Measurements from ENCODE around the gene C9orf85.
"Not testable (repeated sequence)": the region's sequence is repeated elsewhere in the genome, so short reads cannot be mapped to it uniquely, and the experiment has no call there.

The C9orf85 gene

GRCh38 chr9:71941998-71942567 is 30.6 kb downstream of the C9orf85 start:
- no peak overlapping the region for H3K4me3 ChIP-seq (ENCODE audit: low read depth, low read length)
- no peak for TF ChIP-seq CTCF (IDR thresholded peaks at IDR 0.05; ENCODE audit: low read depth, low read length)

- no peak overlapping the region for H3K4me3 ChIP-seq (ENCODE audit: low read depth, low read length)
- no peak for TF ChIP-seq CTCF (IDR thresholded peaks at IDR 0.05; ENCODE audit: low read depth, low read length)
These were observed 33.4 kb downstream of the C9orf85 start for GRCh38 chr9:71944754-71945375.

- H3K4me3 ChIP-seq (ENCODE audit: low read depth, low read length): not testable (repeated sequence)
These were observed 43.2 kb downstream of the C9orf85 start for GRCh38 chr9:71954652-71955051.

GRCh38 chr9:71955300-71955915 is 44.0 kb downstream of the C9orf85 start:
- H3K4me3 ChIP-seq (ENCODE audit: low read depth, low read length): no peak overlapping the region
- TF ChIP-seq CTCF (IDR thresholded peaks at IDR 0.05; ENCODE audit: low read depth, low read length): no peak

- no peak for TF ChIP-seq CTCF (IDR thresholded peaks at IDR 0.05; ENCODE audit: low read depth, low read length)
- no peak overlapping the region for H3K4me3 ChIP-seq (ENCODE audit: low read depth, low read length)
These were observed 50.9 kb downstream of the C9orf85 start for GRCh38 chr9:71962328-71962727.

GRCh38 chr9:71963471-71963996 is 52.1 kb downstream of the C9orf85 start:
- not testable (repeated sequence) for H3K4me3 ChIP-seq (ENCODE audit: low read depth, low read length)

- no peak overlapping the region for H3K4me3 ChIP-seq (ENCODE audit: low read depth, low read length)
These were observed 54.0 kb downstream of the C9orf85 start for GRCh38 chr9:71965403-71965802.

More at GRCh38 chr9:71965403-71965802, 54.0 kb downstream of the C9orf85 start:
- TF ChIP-seq CTCF (IDR thresholded peaks at IDR 0.05; ENCODE audit: low read depth, low read length): no peak

All from WI38 (cell line).